GM18909 (cell line): ENCODE results near the gene HSD11B1L.

ENCODE experiments used
- ATAC-seq: cut with Tn5 transposase; IDR thresholded peaks from one replicate; pipeline ENCODE4 v1.9.1; 2021; ENCODE audit warnings: mild to moderate bottlenecking; ENCODE audit not compliant: unreplicated experiment, poor library complexity

Gene HSD11B1L, protein sequence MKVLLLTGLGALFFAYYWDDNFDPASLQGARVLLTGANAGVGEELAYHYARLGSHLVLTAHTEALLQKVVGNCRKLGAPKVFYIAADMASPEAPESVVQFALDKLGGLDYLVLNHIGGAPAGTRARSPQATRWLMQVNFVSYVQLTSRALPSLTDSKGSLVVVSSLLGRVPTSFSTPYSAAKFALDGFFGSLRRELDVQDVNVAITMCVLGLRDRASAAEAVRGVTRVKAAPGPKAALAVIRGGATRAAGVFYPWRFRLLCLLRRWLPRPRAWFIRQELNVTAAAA

DNA sequence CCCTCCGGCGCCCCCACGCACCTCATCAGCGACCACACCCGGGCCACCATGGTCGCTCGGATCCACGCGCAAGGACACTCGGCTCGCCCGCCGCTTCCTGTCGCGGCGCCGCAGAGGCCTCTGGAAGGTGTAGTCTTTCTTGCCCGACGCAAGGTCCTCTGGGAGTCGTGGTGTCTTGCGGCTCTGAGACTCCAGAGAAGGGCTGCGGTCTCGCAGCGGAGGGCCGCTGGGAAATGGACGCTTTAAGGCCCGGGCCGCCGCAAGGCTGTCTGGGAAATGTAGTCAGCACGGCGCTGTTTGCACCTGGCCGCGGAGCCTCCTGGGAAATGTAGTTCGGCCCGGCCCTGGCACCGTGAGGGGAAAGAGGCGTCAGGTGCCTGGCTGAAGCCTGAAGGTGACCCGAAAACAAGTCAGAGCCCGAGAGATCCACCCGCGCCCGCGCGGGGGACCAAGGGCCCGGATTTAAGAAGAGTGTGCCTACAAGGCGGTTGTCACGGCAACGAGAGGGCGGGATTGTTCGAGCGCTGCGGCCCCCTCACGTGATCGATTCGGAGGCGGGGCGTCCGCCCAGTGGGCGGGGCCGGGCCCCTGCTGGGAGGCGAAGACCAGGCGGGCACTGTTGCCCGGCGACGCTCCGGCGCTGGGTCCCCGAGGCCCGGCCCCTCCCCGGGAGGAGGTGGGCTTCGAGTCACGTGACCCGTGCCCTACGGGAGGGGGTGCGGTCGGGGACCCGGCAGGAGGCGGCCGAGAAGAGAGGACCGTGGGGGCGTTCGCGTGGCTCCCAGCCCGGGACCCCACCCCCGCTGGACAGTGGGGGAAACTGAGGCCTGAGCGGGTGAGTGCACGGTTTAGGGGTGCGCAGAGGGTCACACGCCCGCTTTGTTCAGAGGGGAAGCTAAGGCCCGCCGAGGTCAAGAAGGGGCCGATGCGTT, at the start of gene HSD11B1L, which contains the start of gene MICOS13:
Gene HSD11B1L (plus strand): TSS at position 591 of the 932 bp plus-strand sequence. CDS start 3,806 bp downstream, outside the sequence.
Gene MICOS13 (minus strand): TSS at position 80 of the 932 bp plus-strand sequence. CDS start 30 bp downstream, at position 50.
- peak; percentile 86 for ATAC-seq

- ATAC-seq: no peak
Measured at GRCh38 chr19:5631567-5632240, 49.1 kb upstream of the HSD11B1L start.

GRCh38 chr19:5632241-5632612, 48.6 kb upstream of the HSD11B1L start:
- ATAC-seq: no peak

DNA sequence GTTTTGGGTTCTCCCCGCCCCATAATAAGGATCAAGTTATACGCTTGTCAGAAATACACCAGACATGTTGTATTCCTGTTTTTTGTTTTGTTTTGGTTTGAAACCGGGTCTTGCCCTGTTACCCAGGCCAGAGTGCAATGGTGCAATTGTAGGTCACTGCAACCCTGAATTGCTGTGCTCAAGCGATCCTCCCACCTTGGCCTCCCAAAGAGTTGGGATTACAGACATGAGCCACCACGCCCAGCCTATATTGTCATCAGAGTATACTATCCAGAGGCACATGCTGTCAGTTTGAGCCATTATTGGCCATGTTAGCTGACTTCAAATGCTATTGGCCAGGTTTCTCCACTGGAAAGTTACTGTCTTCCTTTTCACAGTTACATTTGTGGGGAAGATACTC, 48.2 kb upstream of the HSD11B1L start:
- ATAC-seq: no peak

GRCh38 chr19:5635427-5635826, 45.4 kb upstream of the HSD11B1L start:
- ATAC-seq: no peak

GRCh38 chr19:5637971-5638370, 42.9 kb upstream of the HSD11B1L start:
- no peak for ATAC-seq

GRCh38 chr19:5641171-5641570, 39.7 kb upstream of the HSD11B1L start:
- ATAC-seq: no peak

DNA sequence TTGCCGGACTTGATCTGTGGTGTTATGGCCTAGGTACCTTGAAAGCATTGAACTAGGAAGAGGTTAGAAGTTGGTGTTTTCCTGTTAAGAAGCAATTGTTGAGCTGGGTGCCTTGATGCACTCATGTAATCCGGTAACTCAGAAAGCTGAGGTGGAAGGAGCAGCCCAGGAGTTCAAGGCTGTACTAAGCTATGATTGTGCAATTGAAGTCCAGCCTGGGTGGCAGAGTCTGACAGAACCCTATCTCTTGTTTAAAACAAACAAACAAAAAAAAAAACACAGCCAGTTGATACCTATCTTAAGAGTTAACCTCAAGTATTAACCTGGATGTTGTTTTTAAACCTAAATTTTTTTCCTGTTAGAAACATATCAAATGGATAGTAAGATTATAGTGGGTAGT, 38.6 kb upstream of the HSD11B1L start:
- no peak for ATAC-seq

- ATAC-seq: no peak
Measured at GRCh38 chr19:5643060-5643459, 37.8 kb upstream of the HSD11B1L start.

GRCh38 chr19:5644037-5644436, 36.8 kb upstream of the HSD11B1L start:
- no peak for ATAC-seq

GRCh38 chr19:5645409-5645808, 35.4 kb upstream of the HSD11B1L start:
- ATAC-seq: no peak

- ATAC-seq: no peak
Measured at GRCh38 chr19:5646703-5647102, 34.1 kb upstream of the HSD11B1L start.

DNA sequence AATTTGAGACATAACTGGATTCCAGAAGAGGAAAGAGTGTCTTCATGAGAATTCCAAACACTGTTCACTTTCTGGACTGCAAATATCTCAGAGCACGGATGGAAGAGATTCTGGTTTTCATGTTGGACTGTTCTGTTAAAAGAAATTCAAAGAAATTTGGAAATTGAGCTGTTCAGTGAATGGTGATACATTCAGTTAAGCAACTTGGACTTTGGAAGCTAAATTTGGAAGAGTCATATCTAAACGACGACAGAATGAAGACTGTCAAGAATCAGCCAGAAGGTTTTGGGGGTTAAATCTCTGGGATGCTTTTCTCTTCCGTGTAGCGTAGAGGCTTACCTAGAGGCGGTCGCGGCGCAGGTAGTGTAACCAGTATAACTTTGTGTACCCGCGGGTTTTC, 32.4 kb upstream of the HSD11B1L start:
- no peak for ATAC-seq

GRCh38 chr19:5651361-5651760, 29.5 kb upstream of the HSD11B1L start:
- no peak for ATAC-seq

DNA sequence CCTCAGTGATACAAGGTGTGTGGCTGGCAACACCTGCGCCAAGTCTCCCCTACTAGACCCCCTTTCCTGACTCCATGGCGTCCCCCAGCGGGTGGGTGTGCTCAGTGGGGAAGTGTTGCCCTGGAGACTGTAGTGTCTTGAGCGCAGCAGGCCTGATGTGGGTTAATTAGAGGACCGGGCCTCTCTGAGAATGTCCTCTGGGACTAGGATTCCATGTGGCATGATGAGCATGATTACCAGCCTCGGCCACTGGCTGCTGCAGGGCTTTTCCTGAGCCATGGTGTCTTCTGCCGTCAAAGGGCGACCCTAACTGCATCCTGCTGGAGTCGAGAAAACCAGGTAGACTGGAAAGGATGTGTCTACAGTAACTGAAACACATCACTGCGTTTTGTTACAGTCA, 28.6 kb upstream of the HSD11B1L start:
- ATAC-seq: no peak

DNA sequence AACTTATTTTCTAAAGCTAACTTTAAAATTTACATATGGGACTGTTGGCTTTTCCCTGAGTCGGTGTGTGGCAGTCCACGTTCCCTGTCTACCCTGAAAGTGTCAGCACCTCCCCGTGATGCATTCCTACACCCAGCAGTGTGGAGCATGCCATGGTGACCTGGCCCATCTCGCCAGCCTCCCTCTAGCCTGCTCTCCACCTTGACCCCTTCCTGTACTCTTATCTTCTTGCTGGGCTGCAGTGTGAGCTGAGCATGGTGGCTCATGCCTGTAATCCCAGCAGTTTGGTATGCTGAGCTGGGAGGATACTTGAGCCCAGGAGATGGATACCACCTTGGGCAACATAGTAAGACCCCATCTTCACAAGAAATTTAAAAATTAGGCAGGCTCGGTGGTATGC, 25.9 kb upstream of the HSD11B1L start:
- no peak for ATAC-seq

DNA sequence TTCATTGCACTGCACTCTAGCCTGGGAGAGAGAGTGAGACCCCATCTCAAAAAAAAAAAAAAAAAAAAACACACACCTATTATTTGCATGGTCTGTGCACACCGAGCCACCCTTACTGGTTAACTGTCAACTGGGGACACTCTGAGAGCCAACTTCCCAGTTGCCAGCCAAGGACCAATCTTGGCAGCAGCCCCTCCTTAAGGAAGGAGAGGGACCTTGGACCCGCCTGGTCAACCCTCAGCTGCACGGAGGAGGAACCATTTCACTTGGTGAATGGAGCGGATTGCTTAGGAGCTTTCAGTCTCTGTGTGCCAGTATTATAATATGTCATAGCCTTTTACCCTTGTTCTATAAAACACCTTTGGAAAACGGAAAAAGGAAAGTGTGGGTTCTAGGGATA, 25.4 kb upstream of the HSD11B1L start:
- no peak for ATAC-seq

DNA sequence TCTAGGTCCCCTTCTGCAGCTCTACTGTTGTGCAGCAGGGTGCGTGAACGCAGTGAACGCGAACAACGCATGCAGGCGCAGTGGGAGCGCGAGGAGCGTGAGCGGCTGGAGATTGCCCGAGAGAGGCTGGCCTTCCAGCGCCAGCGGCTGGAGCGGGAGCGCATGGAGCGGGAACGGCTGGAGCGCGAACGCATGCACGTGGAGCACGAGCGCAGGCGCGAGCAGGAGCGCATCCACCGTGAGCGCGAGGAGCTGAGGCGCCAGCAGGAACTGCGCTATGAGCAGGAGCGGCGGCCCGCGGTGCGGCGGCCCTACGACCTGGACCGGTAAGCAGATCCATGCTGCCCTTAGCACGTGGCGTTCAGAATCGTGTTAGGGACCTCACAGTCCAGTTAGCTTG, 19.3 kb upstream of the HSD11B1L start:
- no peak for ATAC-seq

GRCh38 chr19:5663904-5664303, 16.9 kb upstream of the HSD11B1L start:
- ATAC-seq: no peak

DNA sequence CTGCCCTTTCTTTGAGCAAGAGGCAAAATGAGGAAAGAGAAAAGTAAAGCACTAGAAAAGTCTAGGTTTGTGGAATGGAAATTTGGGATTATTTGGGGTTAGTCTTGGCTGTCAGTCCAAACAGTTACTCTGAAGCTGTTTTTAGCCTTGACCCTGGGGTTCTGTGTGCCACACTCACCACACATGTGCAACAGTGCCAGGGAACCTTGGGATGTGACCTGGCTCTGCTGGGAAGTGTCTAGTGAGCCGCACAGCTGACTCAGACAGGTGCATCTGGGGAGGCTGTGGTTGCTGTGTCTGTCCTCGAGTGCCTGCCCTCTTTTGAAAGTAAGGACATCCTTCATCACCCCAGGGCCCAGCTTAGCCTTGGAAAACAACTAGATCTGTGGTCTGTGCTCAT, 16.3 kb upstream of the HSD11B1L start:
- no peak for ATAC-seq
